UCSD-AML1 (cell line): ENCODE measurements around the gene SCGN.
"Not testable (repeated sequence)": the region's sequence is repeated elsewhere in the genome, so short reads cannot be mapped to it uniquely, and the experiment has no call there.

Experiments
- DNase-seq: peaks from one replicate; lab custom pipeline; 2025; ENCODE audit not compliant: unreplicated experiment; lab: John Stamatoyannopoulos, UW

Gene SCGN

GRCh38 chr6:25726122-25726911 lies 74.3 kb downstream of the SCGN start:
- no peak for DNase-seq

GRCh38 chr6:25727028-25727427 lies 75.0 kb downstream of the SCGN start:
- no peak for DNase-seq

GRCh38 chr6:25730907-25731306 lies 78.9 kb downstream of the SCGN start:
- DNase-seq = no peak

GRCh38 chr6:25731721-25732120 lies 79.7 kb downstream of the SCGN start:
- no peak for DNase-seq

GRCh38 chr6:25732468-25733198 lies 80.6 kb downstream of the SCGN start:
- DNase-seq = no peak

- no peak for DNase-seq
These were observed 83.2 kb downstream of the SCGN start for GRCh38 chr6:25735261-25735660.

GRCh38 chr6:25743868-25744267 lies 91.9 kb downstream of the SCGN start:
- no peak for DNase-seq

GRCh38 chr6:25745836-25746235 lies 93.8 kb downstream of the SCGN start:
- DNase-seq = no peak

GRCh38 chr6:25746968-25747367 lies 95.0 kb downstream of the SCGN start:
- no peak for DNase-seq

- DNase-seq = no peak
These were observed 95.5 kb downstream of the SCGN start for GRCh38 chr6:25747477-25747876.

- DNase-seq = no peak
These were observed 96.0 kb downstream of the SCGN start for GRCh38 chr6:25748049-25748448.

GRCh38 chr6:25748601-25749517 lies 96.8 kb downstream of the SCGN start:
- DNase-seq = not testable (repeated sequence)

- DNase-seq = no peak
These were observed 97.8 kb downstream of the SCGN start for GRCh38 chr6:25749837-25750236.

GRCh38 chr6:25750906-25751305 lies 98.9 kb downstream of the SCGN start:
- DNase-seq = no peak
